Ovary (tissue), 9 donors: ENCODE measurements around the gene PRICKLE2. TPM values are rescaled to one million over a fixed set of nuclear protein-coding genes. Genes with fewer than 3 reads are reported as not detected.

Experiments
- DNase-seq, 5 donors: peaks; one replicate each; pipeline ENCODE4 v3.0.0-alpha.2; 2019 to 2020
- H3K27ac ChIP-seq, 2 donors: fragments of 200-600 bp; one replicate each; pipeline versions ENCODE4 v1.5.1 to v1.8.0; 2019 to 2022
- H3K27me3 ChIP-seq: fragments of 200-600 bp; one replicate; pipeline ENCODE4 v1.8.0; 2022
- H3K36me3 ChIP-seq: fragments of 200-600 bp; sonication (generic); one replicate; pipeline ENCODE4 v1.5.1; 2019
- H3K4me1 ChIP-seq: one replicate; pipeline ENCODE4 v1.8.1; 2013; ENCODE audit warnings: mild to moderate bottlenecking, moderate library complexity; ENCODE audit not compliant: insufficient read depth
- H3K4me3 ChIP-seq: fragments of 200-600 bp; sonication (generic); one replicate; pipeline ENCODE4 v1.5.1; 2017
- H3K9me3 ChIP-seq, 2 donors: fragments of 200-600 bp in 1 of 2; sonication (generic) in 1 of 2; one replicate each; pipeline versions ENCODE4 v1.5.1 to v1.8.1; 2013 to 2019; ENCODE audit warnings: mild to moderate bottlenecking in 1 of 2, moderate library complexity in 1 of 2
- CTCF ChIP-seq, 3 donors: fragments of 450-650 bp in 2 of 3; fragments of 200-600 bp in 1 of 3; IDR thresholded peaks; one replicate each; pipeline versions ENCODE4 v1.5.1 to v1.8.0; 2016 to 2022; ENCODE audit warnings: antibody characterized with exemption in 3 of 3, mild to moderate bottlenecking in 1 of 3
- EP300 ChIP-seq: sonication (generic); formaldehyde crosslinking; IDR thresholded peaks from one replicate; pipeline ENCODE4 v1.6.1; 2017; ENCODE audit warnings: antibody characterized with exemption
- POLR2A ChIP-seq: fragments of 450-650 bp; IDR thresholded peaks from one replicate; pipeline ENCODE4 v1.6.1; 2017; ENCODE audit warnings: antibody characterized with exemption, mild to moderate bottlenecking, moderate library complexity
- WGBS, 3 donors: extraction: QIAGEN DNeasy Blood & Tissue Kit in 1 of 3; methylation state at CpG; one replicate each; pipeline versions ENCODE4 v1.1.5 to v1.1.7; 2013 to 2017; 5-methylcytosine and 5-hydroxymethylcytosine counted together
- intact Hi-C, 4 donors: fragments of 100-400 bp; cut with DNase I; formaldehyde crosslinking; loops; one replicate each; pipeline versions ENCODE4 v1.11.0 to v1.15.1; 2022 to 2023
- polyA plus RNA-seq, 2 donors: library from polyadenylated mRNA; stranded (reverse); fragments of 200-250 nt in 1 of 2; fragments of 350-450 nt in 1 of 2; fragmentation: Illumina TruSeq in 1 of 2; extraction: RNeasy Lipid Tissue Mini Kit (QIAGEN cat#74804) in 1 of 2; gene quantifications; one replicate each; pipeline ENCODE4 v1.2.3, GENCODE V29; 2013 to 2014
- total RNA-seq, 7 donors: library from RNA; depleted of rRNA in 2 of 7; stranded (reverse); fragments of >200 nt in 2 of 7; fragmentation: NEBNext Ultra II Directional in 3 of 7; extraction: Animal tissue kit (Norgen Biotek cat#: 25700) in 3 of 7; gene quantifications; one replicate each; pipeline versions ENCODE4 v1.1.0 to v1.2.4, GENCODE V29; 2016 to 2023
- donor health status: DM: no; HTN: no; CAD: no; lungs with moderate emphysema.
- donor health status: DM: no; HTN: no; CAD: no.
- donor health status: Bipolar disorder and iron deficiency.
- donor health status: DM: yes; HTN: yes; CAD: no.
- donor health status: DM: no; HTN: no; CAD: no.
- donor health status: DM: yes; HTN: yes; CAD: no.

Gene PRICKLE2
- total and polyA plus RNA-seq, 9 donors, result 6.3 to 34.8 (median 25.4) TPM

GRCh38 chr3:64176461-64176996, 48.7 kb downstream of the PRICKLE2 start:
- no peak overlapping the region for H3K4me3 ChIP-seq
- DNase-seq, result no peak
- intact Hi-C loops, result no loop called here
- no peak overlapping the region for H3K27ac ChIP-seq
- 93 to 97% (median 94%) methylated on average over 4 of the region's 4 CpGs for WGBS, 3 donors
- H3K4me1 ChIP-seq, result no peaks in the 10 kb centered on the region
- TF ChIP-seq EP300, result no peak
- TF ChIP-seq CTCF (IDR thresholded peaks at IDR 0.05), result no peak
- no peak for TF ChIP-seq POLR2A
- H3K27me3 ChIP-seq, result no peaks in the 10 kb centered on the region
- H3K36me3 ChIP-seq, result no peaks in the 10 kb centered on the region
- H3K9me3 ChIP-seq, result no peaks in the 10 kb centered on the region

- TF ChIP-seq EP300, result no peak
- no peak for TF ChIP-seq POLR2A
- no peak for TF ChIP-seq CTCF (IDR thresholded peaks at IDR 0.05)
- 92 to 93% (median 92%) methylated on average over 6 of the region's 6 CpGs for WGBS, 3 donors
- no peaks in the 10 kb centered on the region for H3K4me1 ChIP-seq
- intact Hi-C loops, result no loop called here
- H3K4me3 ChIP-seq, result no peak overlapping the region
- no peaks in the 10 kb centered on the region for H3K9me3 ChIP-seq
- DNase-seq, result no peak
- no peaks in the 10 kb centered on the region for H3K27me3 ChIP-seq
- H3K27ac ChIP-seq, result no peak overlapping the region
- no peaks in the 10 kb centered on the region for H3K36me3 ChIP-seq
These were observed 50.9 kb downstream of the PRICKLE2 start for GRCh38 chr3:64174328-64174727.

GRCh38 chr3:64173563-64173962, 51.7 kb downstream of the PRICKLE2 start:
- no peak for DNase-seq
- WGBS, 3 donors, result 88 to 94% (median 93%) methylated on average over 5 of the region's 5 CpGs
- Histone ChIP-seq H3K36me3 (no peaks in the 10 kb centered on the region), H3K27ac (no peak overlapping the region), H3K4me1 (no peaks in the 10 kb centered on the region), H3K4me3 (no peak overlapping the region), H3K9me3 (no peaks in the 10 kb centered on the region), H3K27me3 (no peaks in the 10 kb centered on the region)
- intact Hi-C loops, result no loop called here
- TF ChIP-seq CTCF (IDR thresholded peaks at IDR 0.05) (no peak), POLR2A (no peak), EP300 (no peak)

GRCh38 chr3:64170270-64170669, 55.0 kb downstream of the PRICKLE2 start:
- H3K36me3 ChIP-seq, result no peaks in the 10 kb centered on the region
- H3K4me3 ChIP-seq, result no peak overlapping the region
- no peak overlapping the region for H3K27ac ChIP-seq
- peaks cover 2% of the 10 kb centered on the region for H3K4me1 ChIP-seq
- TF ChIP-seq POLR2A (no peak), EP300 (no peak), CTCF (IDR thresholded peaks at IDR 0.05) (no peak)
- H3K27me3 ChIP-seq, result no peaks in the 10 kb centered on the region
- WGBS, 3 donors, result 91 to 93% (median 91%) methylated on average over 5 of the region's 5 CpGs
- intact Hi-C loops, result no loop called here
- no peaks in the 10 kb centered on the region for H3K9me3 ChIP-seq
- no peak for DNase-seq
